GM21717 (cell line): ENCODE data around the gene MAD1L1.
"Not testable (repeated sequence)": the region's sequence is repeated elsewhere in the genome, so short reads cannot be mapped to it uniquely, and the experiment has no call there.

Experiments
- ATAC-seq: cut with Tn5 transposase; IDR thresholded peaks from one replicate; pipeline ENCODE4 v1.9.1; 2021; ENCODE audit warnings: mild to moderate bottlenecking, moderate library complexity; ENCODE audit not compliant: unreplicated experiment

Gene MAD1L1

GRCh38 chr7:2008101-2008935 lies 224.4 kb downstream of the MAD1L1 start:
- no peak for ATAC-seq

DNA sequence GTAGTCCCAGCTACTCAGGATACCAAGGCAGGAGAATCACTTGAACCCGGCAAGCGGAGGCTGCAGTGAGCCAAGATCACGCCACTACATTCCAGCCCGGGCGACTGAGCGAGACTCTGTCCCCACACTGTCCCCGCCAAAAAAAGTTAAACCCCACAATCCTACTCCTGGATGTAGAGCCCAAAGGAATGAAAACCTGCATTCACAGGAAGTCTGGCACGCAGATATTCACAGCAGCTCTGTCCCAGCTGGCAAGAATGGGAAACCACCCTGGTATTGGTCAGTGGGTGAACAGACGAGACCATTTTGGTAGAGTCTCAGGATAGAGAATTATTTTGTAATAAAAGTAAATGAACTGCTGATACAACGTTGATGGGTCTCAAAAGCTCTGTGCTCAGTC lies 225.2 kb downstream of the MAD1L1 start:
- ATAC-seq = no peak

DNA sequence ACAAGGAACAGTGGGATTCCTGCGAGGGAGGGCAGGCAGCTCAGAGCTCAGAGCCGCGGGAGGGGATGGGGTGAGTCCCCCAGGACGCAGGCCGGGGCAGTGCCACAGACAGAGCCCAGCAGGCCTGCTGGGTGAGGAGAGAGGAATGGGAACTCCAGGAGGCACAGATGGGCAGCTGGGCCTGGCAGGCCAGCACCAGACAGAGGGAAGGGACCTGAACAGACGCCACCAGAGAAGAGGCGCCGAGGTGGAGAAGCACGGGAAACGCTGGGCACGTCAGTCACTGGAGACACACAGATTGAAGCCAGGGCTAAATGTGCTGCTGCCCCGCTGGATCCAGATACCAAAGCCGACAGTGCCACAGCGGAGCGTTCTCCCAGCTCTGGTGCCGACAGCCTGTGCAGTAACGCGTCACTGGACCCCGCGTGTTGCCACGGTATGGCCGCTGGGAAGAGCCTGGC lies 225.8 kb downstream of the MAD1L1 start:
- ATAC-seq = no peak

DNA sequence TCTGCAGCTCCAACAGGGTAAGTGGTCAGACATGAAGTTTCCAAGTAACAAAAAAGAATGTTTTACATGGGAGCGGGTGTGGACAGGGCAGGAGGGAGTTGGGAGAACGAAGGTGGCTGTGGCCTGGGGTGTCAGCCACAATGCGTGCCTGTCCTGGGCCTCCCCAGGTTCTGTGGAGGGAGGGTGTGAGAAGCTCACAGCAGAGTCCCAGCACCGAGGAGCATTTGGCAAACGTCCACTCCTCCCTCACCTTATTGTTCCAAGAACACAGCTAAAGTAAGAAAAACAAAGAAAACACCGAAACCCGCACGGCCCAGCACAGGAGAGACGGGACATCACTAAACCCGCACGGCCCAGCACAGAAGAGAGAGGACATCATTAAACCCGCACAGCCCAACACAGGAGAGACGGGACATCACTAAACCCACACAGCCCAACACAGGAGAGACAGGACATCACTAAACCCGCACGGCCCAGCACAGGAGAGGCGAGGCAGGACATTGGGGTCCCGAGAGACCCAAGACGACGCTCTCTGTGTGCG lies 226.4 kb downstream of the MAD1L1 start:
- ATAC-seq = no peak

- no peak for ATAC-seq
Measured at GRCh38 chr7:2005786-2006185, 227.0 kb downstream of the MAD1L1 start.

GRCh38 chr7:2004841-2005725 lies 227.7 kb downstream of the MAD1L1 start:
- ATAC-seq = no peak

DNA sequence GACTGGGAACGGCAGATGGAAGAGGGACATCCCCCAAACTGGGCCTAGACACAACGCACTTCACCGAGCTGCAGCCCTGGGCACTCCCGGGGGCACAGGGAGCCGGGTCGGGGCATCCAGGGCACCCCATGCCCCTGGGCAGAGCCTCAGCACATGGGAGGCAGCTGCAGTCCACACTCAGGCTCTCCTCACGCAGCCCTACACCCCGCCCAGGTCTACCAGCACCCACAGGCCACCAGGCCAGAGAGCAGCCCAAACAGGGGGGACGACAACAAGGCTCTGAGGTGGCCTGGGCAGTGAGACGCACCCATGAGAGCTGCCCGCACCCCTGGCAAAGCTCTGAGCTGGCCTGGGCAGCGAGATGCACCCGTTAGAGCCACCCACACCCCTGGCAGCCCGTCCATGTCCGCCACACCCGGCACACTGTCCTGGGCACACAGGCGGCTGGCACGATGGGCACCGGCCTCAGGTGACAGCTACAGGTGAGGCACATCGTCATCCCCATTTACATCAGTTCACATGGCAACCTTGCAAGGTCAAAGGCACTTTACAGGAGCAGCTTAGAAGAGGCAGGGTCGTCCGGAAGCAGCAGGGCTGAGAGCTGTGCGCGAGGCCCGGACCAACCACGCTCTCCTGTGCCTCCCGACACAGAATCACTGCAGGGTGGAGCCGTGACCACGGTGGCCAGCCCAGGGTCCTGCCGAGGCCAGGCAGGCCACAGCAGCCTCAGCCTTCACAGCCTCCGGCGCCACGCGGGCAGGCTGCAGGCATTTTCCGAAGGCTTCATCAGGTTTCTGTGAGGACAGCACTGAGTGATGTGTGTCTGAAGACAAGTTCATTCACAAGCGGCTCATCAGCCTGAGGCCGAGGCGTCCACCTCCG lies 228.6 kb downstream of the MAD1L1 start:
- ATAC-seq = no peak

DNA sequence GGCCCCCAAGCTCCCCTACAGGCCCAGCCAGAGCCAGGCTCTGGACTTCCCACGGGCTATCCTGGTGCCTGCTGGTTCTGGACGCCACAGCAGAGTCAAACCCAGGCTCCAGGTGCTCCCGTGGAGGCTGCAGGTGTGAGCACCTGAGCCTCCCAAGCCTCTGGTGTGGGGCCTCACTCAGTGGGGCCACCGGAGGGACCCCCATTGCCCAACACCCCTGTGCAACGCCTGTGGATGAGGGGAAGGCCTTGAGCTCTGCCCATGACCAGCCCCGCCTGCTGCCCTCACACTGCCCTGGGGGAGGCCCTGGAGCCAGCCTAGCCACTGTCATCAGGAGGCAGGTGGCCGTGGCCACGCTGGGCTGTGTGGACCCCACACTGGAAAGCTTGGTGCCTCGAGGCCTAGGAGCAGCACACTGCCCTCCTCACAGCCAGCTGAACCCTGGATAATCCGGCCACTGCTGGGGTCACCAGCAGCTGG lies 229.3 kb downstream of the MAD1L1 start:
- ATAC-seq = no peak

DNA sequence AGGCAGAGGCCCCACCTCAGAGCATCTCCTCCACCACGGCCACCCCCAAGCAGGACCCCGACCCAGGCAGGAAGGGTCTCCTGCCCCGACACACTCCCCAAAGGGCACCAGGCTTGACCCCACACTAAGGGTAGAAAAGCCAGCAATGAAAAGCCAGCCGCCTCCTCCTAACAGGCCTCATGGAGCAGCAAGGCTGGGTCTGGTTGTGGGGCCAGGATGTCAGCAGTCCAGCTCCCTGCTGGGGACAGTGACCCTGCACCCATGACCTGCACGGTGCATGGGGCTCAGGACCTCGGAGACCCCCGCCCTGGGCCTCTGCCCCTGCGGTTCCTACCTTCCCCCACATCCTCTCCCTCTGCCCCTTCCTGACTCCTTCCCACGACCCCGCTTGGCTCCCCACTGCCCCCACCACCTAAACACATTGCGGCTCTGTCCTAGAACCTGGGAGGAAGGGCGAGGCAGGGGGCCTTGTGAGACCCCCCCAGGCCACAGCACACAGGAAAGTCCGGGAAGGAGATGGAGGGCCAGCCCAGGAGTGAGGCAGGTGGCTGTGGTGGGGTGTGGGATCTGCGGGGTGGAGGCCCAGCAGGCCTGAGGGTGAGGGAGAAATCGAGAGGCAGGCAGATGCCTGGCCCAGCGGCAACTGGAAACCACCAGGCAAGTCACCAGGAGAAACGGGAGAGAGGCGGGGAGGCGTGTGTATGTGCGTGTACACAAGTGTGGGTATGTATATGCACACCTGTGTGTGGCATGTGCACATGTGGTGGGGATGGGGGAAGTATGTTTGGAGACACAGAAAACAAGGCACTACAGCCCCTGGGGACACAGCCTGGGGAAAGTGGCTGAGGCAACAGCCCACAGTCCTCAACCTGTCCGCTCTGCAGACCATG lies 229.9 kb downstream of the MAD1L1 start:
- ATAC-seq = no peak

GRCh38 chr7:2001601-2002442 lies 230.9 kb downstream of the MAD1L1 start:
- no peak for ATAC-seq

GRCh38 chr7:2000746-2001321 lies 231.9 kb downstream of the MAD1L1 start:
- ATAC-seq = no peak

DNA sequence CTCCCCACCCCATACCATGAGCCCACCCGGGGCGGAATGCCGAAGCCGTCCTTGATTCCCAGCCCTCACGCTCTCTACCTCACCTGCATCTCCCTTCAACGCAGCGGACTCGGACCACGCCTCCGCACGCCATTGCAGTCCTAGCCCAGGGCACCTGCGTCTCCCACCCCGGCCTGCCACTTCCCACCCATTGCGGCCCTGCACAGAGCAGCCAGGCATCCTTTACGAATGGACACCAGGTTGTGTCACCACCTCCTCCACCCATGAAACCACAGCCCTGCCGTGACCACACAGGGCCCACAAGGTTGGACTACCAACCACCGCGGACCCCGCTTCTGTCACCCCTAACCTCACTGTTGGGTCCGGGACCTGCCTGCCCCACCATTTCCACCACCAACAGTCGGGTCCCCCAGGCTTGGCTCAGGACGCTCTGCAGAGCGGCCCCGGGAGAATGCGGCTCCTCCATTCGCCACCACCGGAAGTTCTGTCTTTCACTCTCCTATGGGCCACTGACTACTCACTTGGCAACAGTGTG lies 232.5 kb downstream of the MAD1L1 start:
- ATAC-seq = no peak

- ATAC-seq = no peak
Measured at GRCh38 chr7:1999278-1999984, 233.3 kb downstream of the MAD1L1 start.

- no peak for ATAC-seq
Measured at GRCh38 chr7:1998146-1998545, 234.6 kb downstream of the MAD1L1 start.

DNA sequence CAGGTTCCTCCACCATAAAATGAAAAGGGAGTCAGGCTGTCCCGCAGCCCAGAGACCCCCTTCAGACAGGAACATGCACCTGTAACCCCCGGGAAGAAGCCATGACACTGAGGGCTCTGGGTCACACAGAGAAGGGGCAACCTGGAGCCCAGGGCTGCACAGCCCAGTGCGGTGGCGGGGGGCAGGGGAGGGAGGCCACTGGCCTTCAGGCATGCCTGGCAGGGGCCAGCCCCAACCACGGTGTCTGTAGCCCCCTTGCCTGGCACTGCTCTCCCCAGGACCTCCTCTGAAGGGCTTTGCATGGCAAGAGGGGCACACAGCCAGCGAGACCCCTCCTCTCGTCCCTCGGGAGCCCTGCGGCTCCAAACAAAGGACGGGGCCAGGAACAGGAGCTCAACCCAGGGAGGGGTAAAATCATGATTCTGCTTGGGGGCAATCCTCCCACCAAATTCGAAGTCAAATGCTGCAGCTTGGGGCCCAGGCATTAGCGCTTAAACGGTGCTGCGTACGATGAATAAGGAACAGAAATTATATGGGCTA lies 235.1 kb downstream of the MAD1L1 start:
- ATAC-seq = no peak

- ATAC-seq = no peak
Measured at GRCh38 chr7:1996816-1997215, 235.9 kb downstream of the MAD1L1 start.

DNA sequence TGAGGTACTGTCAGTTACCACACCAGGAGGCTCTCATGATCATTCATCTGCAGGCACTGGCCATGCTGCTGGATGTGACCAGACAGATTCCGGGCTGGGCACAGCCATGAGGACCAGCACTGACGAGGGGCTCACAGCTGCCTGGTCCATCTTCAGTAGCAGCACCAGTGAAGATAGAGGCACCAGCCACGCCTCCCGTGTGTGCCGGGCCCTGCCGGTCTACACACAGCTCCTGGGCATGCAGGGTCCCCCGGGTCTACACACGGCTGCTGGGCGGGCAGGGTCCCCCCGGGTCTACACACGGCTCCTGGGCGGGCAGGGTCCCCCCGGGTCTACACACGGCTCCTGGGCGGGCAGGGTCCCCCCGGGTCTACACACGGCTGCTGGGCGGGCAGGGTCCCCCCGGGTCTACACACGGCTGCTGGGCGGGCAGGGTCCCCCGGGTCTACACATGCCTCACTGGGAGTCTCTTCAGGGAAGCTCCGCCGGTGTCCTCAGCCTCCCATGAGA lies 236.8 kb downstream of the MAD1L1 start:
- ATAC-seq = not testable (repeated sequence)
